Measurements from ENCODE around the gene CLEC4C.
"Not testable (repeated sequence)": the region's sequence is repeated elsewhere in the genome, so short reads cannot be mapped to it uniquely, and the experiment has no call there.

Gene CLEC4C

DNA sequence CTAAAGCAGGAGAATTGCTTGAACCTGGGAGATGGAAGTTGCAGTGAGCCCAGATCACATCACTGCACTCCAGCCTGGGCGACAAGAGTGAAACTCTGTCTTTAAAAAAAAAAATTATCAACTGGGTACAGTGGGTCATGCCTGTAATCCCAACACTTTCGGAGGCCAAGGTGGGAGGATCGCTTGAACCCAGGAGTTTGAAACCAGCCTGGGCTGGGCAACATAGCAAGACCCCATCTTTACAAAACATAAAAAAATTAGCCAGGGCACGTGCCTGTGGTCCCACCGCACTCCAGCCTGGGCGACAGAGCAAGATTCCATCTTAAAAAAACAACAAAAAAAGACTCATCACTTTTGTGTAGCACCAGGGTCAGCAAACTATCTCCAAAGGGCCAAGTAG, 34.9 kb upstream of the CLEC4C start:
- no peak overlapping the region for H3K4me3 Mint-ChIP-seq
- H3K27me3 Mint-ChIP-seq (ENCODE audit: low read depth) = peaks cover 10% of the 10 kb centered on the region
- H3K4me1 Mint-ChIP-seq = no peaks in the 10 kb centered on the region
- no peak overlapping the region for H3K27ac Mint-ChIP-seq
- TF ChIP-seq, protein P1, sequence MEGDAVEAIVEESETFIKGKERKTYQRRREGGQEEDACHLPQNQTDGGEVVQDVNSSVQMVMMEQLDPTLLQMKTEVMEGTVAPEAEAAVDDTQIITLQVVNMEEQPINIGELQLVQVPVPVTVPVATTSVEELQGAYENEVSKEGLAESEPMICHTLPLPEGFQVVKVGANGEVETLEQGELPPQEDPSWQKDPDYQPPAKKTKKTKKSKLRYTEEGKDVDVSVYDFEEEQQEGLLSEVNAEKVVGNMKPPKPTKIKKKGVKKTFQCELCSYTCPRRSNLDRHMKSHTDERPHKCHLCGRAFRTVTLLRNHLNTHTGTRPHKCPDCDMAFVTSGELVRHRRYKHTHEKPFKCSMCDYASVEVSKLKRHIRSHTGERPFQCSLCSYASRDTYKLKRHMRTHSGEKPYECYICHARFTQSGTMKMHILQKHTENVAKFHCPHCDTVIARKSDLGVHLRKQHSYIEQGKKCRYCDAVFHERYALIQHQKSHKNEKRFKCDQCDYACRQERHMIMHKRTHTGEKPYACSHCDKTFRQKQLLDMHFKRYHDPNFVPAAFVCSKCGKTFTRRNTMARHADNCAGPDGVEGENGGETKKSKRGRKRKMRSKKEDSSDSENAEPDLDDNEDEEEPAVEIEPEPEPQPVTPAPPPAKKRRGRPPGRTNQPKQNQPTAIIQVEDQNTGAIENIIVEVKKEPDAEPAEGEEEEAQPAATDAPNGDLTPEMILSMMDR (IDR thresholded peaks at IDR 0.05; ENCODE audit: unreplicated experiment in 3 of 3) = no peak
- H3K36me3 Mint-ChIP-seq (ENCODE audit: low read depth) = no peaks in the 10 kb centered on the region
- H3K9me3 Mint-ChIP-seq = no peaks in the 10 kb centered on the region

DNA sequence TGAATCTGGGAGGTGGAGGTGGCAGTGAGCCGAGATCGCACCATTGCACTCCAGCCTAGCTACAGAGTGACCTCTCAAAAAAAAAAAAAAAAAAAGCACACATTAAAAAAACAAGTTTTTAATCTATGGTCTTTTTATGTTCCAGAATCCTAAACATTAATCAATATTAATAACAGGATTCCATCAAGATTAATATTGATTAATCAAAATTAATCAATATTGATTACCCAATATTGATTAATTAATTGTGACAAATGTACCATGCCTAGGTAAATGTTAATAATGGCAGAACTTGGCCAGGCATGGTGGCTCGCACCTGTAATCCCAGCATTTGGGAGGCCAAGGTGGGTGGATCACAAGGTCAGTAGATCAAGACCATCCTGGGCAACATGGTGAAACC, 34.1 kb upstream of the CLEC4C start:
- no peaks in the 10 kb centered on the region for H3K36me3 Mint-ChIP-seq (ENCODE audit: low read depth)
- TF ChIP-seq, protein P1 (IDR thresholded peaks at IDR 0.05; ENCODE audit: unreplicated experiment in 3 of 3) = no peak
- H3K9me3 Mint-ChIP-seq = no peaks in the 10 kb centered on the region
- no peak overlapping the region for H3K4me3 Mint-ChIP-seq
- peaks cover 4% of the 10 kb centered on the region for H3K27me3 Mint-ChIP-seq (ENCODE audit: low read depth)
- H3K4me1 Mint-ChIP-seq = no peaks in the 10 kb centered on the region
- no peak overlapping the region for H3K27ac Mint-ChIP-seq

DNA sequence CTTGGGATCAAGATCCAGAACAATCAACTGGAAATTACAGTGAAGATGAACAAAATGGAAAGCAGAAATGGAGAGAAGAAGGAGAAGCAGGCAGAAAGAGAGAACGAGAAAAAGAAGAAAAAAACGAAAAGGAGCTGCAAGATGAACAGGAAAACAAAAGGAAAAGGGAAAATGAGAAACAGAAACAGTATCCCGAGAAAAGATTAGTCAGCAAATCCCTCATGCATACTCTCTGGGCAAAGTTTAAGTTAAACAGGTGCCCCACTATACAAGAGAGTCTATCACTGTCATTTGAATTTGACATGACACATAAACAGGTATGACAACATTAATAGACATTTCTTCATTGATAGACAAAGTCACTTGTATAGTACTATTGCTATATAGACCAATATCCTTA, 22.8 kb upstream of the CLEC4C start:
- H3K36me3 Mint-ChIP-seq (ENCODE audit: low read depth) = no peaks in the 10 kb centered on the region
- H3K27ac Mint-ChIP-seq = no peak overlapping the region
- H3K9me3 Mint-ChIP-seq = no peaks in the 10 kb centered on the region
- TF ChIP-seq, protein P1 (IDR thresholded peaks at IDR 0.05; ENCODE audit: unreplicated experiment in 3 of 3) = no peak
- H3K4me3 Mint-ChIP-seq = no peak overlapping the region
- no peaks in the 10 kb centered on the region for H3K4me1 Mint-ChIP-seq
- H3K27me3 Mint-ChIP-seq (ENCODE audit: low read depth) = no peaks in the 10 kb centered on the region

DNA sequence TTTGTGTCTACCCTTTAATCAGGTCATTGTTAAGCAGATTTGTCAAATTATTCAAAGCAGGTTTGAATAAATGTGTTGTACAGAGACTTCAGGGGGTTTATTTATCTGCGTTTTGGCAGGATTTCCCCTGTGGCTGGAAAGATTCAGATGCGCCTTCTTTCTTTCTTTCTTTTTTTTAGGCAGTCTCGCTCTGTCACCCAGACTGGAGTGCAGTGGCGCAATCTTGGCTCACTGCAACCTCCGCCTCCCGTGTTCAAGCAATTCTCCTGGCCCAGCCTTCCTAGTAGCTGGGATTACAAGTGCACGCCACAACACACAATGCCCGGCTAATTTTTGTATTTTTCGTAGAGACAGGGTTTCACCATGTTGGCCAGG, 11.6 kb upstream of the CLEC4C start:
- H3K36me3 Mint-ChIP-seq (ENCODE audit: low read depth) = no peaks in the 10 kb centered on the region
- TF ChIP-seq, protein P1 (IDR thresholded peaks at IDR 0.05; ENCODE audit: unreplicated experiment in 3 of 3) = no peak
- H3K27me3 Mint-ChIP-seq (ENCODE audit: low read depth) = no peaks in the 10 kb centered on the region
- H3K4me3 Mint-ChIP-seq = no peak overlapping the region
- no peaks in the 10 kb centered on the region for H3K4me1 Mint-ChIP-seq
- no peak overlapping the region for H3K27ac Mint-ChIP-seq
- no peaks in the 10 kb centered on the region for H3K9me3 Mint-ChIP-seq

DNA sequence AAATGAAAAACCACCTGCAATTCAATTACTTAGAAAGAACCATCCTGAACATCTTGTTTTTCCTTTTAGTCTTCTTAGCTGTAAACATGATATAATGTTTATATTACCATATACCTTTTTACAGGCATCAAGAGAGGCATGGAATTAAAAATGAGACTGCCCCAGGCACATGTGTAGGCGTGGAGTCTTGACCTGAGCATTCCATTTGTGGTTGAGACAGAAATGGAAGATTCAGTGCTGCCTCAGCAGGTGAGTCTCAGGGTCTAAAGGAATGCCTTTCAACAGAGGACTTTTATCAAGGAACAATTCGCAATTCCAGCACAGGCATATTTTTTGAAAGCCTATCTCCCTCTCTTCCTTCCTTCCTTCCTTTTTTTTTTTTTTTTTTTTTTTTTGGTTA, 9.8 kb upstream of the CLEC4C start:
- TF ChIP-seq, protein P1 (IDR thresholded peaks at IDR 0.05; ENCODE audit: unreplicated experiment in 3 of 3) = no peak
- H3K36me3 Mint-ChIP-seq (ENCODE audit: low read depth) = no peaks in the 10 kb centered on the region
- H3K9me3 Mint-ChIP-seq = no peaks in the 10 kb centered on the region

DNA sequence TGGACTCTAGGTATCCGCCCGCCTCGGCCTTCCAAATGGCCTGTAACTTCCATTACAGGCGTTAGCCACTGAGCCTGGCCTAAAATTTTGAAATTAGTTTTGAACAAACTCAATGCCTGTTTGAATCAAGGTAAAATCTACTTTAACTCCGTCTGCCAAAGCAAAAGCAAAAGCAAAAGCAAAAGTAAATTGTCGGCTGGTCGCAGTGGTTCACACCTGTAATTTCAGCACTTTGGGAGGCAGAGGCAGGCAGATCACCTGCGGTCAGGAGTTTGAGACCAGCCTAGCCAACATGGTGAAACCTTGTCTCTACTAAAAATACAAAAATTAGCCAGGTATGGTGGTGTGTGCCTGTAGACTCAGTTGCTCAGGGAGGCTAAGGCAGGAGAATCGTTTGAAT, 8.5 kb upstream of the CLEC4C start:
- H3K27ac Mint-ChIP-seq; H3K4me3 Mint-ChIP-seq; H3K27me3 Mint-ChIP-seq (ENCODE audit: low read depth); H3K36me3 Mint-ChIP-seq (ENCODE audit: low read depth); H3K4me1 Mint-ChIP-seq; H3K9me3 Mint-ChIP-seq: not testable (repeated sequence)

More for the DNA sequence above, 9.8 kb upstream of the CLEC4C start:
- H3K27ac Mint-ChIP-seq = no peak overlapping the region
- no peak overlapping the region for H3K4me3 Mint-ChIP-seq
- H3K4me1 Mint-ChIP-seq = no peaks in the 10 kb centered on the region
- no peaks in the 10 kb centered on the region for H3K27me3 Mint-ChIP-seq (ENCODE audit: low read depth)

DNA sequence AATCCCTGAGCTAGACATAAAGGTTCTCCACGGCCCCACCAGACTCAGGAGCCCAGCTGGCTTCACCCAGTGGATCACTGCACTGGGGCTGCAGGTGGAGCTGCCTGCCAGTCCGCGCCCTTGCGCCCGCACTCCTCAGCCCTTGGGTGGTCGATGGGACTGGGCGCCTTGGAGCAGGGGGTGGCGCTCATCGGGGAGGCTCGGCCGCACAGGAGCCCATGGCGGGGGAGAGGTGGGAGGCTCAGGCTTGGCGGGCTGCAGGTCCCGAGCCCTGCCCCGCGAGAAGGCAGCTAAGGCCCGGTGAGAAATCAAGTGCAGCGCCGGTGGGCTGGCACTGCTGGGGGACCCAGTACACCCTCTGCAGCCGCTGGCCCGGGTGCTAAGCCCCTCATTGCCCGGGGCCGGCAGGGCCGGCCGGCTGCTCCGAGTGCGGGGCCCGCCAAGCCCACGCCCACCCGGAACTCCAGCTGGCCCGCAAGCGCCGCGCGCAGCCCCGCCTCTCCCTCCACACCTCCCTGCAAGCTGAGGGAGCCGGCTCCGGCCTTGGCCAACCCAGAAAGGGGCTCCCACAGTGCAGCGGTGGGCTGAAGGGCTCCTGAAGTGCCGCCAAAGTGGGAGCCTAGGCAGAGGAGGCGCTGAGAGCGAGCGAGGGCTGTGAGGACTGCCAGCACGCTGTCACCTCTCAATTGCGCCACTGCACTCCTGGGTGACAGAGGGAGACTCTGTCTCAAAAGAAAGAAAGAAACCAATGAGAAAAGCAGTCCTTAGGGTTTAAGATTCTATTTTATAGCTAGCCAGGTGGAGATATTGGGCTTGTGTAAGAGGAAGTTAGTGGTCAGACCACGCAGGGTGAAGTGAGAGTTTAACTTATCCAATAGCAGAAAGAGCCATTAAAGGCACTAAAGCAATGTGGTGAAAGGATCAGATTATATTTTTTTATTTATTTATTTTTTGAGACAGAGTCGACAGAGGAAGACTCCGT, 5.1 kb upstream of the CLEC4C start:
- not testable (repeated sequence) for H3K36me3 Mint-ChIP-seq (ENCODE audit: low read depth); H3K27ac Mint-ChIP-seq; H3K4me1 Mint-ChIP-seq

More for the DNA sequence above, 5.1 kb upstream of the CLEC4C start:
- H3K27me3 Mint-ChIP-seq (ENCODE audit: low read depth); H3K9me3 Mint-ChIP-seq; H3K4me3 Mint-ChIP-seq: not testable (repeated sequence)

Data from nephron (organoid).